Lower leg skin (tissue), 4 donors: Measurements from ENCODE around the gene SCN8A. TPM values are rescaled to one million over a fixed set of nuclear protein-coding genes. Genes with fewer than 3 reads are reported as not detected.

Experiments used
- DNase-seq, 2 donors: peaks; one replicate each; pipeline ENCODE4 v3.0.0-alpha.2; 2019; ENCODE audit warnings: low spot score in 2 of 2
- H3K4me3 ChIP-seq: fragments of 200-600 bp; sonication (generic); 2 replicates; pipeline ENCODE4 v1.5.1; 2017; ENCODE audit warnings: mild to moderate bottlenecking, low read depth; ENCODE audit not compliant: poor library complexity, severe bottlenecking
- CTCF ChIP-seq, 3 donors: fragments of 450-650 bp; IDR thresholded peaks; one replicate each; pipeline ENCODE4 v1.5.1; 2016; ENCODE audit warnings: antibody characterized with exemption in 3 of 3, mild to moderate bottlenecking in 3 of 3, moderate library complexity in 2 of 3
- POLR2A ChIP-seq, 2 donors: fragments of 450-650 bp; IDR thresholded peaks; one replicate each; pipeline ENCODE4 v1.6.1; 2016 to 2017; ENCODE audit warnings: antibody characterized with exemption in 2 of 2, mild to moderate bottlenecking in 1 of 2, moderate library complexity in 1 of 2
- WGBS, 2 donors: methylation state at CpG; one replicate each; pipeline ENCODE4 v1.1.5; 2018; 5-methylcytosine and 5-hydroxymethylcytosine counted together
- intact Hi-C: fragments of 100-400 bp; cut with DNase I; formaldehyde crosslinking; loops from one replicate; pipeline ENCODE4 v1.15.0; 2023; ENCODE audit warnings: low total_unique reads
- total RNA-seq, 4 donors: library from RNA; depleted of rRNA; stranded (reverse); fragments of >200 nt; gene quantifications; one replicate each; pipeline ENCODE4 v1.1.0, GENCODE V29; 2016

SCN8A gene
- total RNA-seq, 4 donors from 2014 or later = 0.42 to 0.80 (median 0.65) TPM

GRCh38 chr12:51845482-51845881 lies 254.4 kb downstream of the SCN8A start:
- H3K4me3 ChIP-seq = no peak overlapping the region
- intact Hi-C loops = no loop called here
- 65 to 80% methylated on average over 7 of the region's 7 CpGs for WGBS, 2 donors
- DNase-seq = no peak
- TF ChIP-seq POLR2A (IDR thresholded peaks at IDR 0.05) (no peak), CTCF (IDR thresholded peaks at IDR 0.05) (no peak)

- H3K4me3 ChIP-seq = no peak overlapping the region
- no peak for TF ChIP-seq POLR2A (IDR thresholded peaks at IDR 0.05)
- TF ChIP-seq CTCF (IDR thresholded peaks at IDR 0.05) = no peak
- 70 to 74% methylated on average over 15 of the region's 15 CpGs for WGBS, 2 donors
- DNase-seq = no peak
- intact Hi-C loops = no loop called here
Observed at GRCh38 chr12:51846271-51846691, 255.2 kb downstream of the SCN8A start.

- TF ChIP-seq POLR2A (IDR thresholded peaks at IDR 0.05) (no peak), CTCF (IDR thresholded peaks at IDR 0.05) (no peak)
- WGBS, 2 donors = 0 to 2% methylated on average over 39 to 59 of the region's 59 CpGs
- H3K4me3 ChIP-seq = no peak overlapping the region
- intact Hi-C loops = no loop called here
- peak in 1 of 2 donors; percentile 92 for DNase-seq
Observed at GRCh38 chr12:51846911-51847642, 256.0 kb downstream of the SCN8A start.

- intact Hi-C loops = no loop called here
- peak overlapping the region; percentile 2 for H3K4me3 ChIP-seq
Observed at GRCh38 chr12:51847643-51848325, 256.8 kb downstream of the SCN8A start.

GRCh38 chr12:51848326-51848727 lies 257.3 kb downstream of the SCN8A start, which contains the start of gene FIGNL2:
Gene FIGNL2, minus strand, starts transcription at chr12:51848718. Its CDS starts 26,305 bp downstream, at chr12:51822413.
- WGBS, 2 donors = 4% methylated on average over 8 of the region's 51 CpGs; no CpG with 5 or more reads in 1 of the 2 donors
- H3K4me3 ChIP-seq = peak within 1 kb of the TSS; percentile 2
- intact Hi-C loops = no loop called here
- DNase-seq = no peak
- TF ChIP-seq POLR2A (IDR thresholded peaks at IDR 0.05) (no peak), CTCF (IDR thresholded peaks at IDR 0.05) (no peak)

More at GRCh38 chr12:51847643-51848325, 256.8 kb downstream of the SCN8A start:
- no peak for DNase-seq
- 2 to 5% methylated on average over 11 to 15 of the region's 40 CpGs for WGBS, 2 donors
- no peak for TF ChIP-seq CTCF (IDR thresholded peaks at IDR 0.05)
- no peak for TF ChIP-seq POLR2A (IDR thresholded peaks at IDR 0.05)
